ENCODE data around the gene CDADC1.

CDADC1 gene

GRCh38 chr13:49235856-49236431, 11.8 kb upstream of the CDADC1 start:
- DNase-seq (ENCODE audit: low spot score) = no peak
- no peak for TF ChIP-seq CTCF (IDR thresholded peaks at IDR 0.05)
- no peak overlapping the region for H3K4me3 ChIP-seq
- no peak overlapping the region for H3K27ac ChIP-seq

GRCh38 chr13:49238621-49239020, 9.1 kb upstream of the CDADC1 start:
- TF ChIP-seq CTCF (IDR thresholded peaks at IDR 0.05) = no peak
- H3K27ac ChIP-seq = no peak overlapping the region
- no peak for DNase-seq (ENCODE audit: low spot score)
- no peak overlapping the region for H3K4me3 ChIP-seq

- no peak overlapping the region for H3K4me3 ChIP-seq
- TF ChIP-seq CTCF (IDR thresholded peaks at IDR 0.05) = no peak
- no peak overlapping the region for H3K27ac ChIP-seq
- DNase-seq (ENCODE audit: low spot score) = no peak
Observed at GRCh38 chr13:49240017-49240416, 7.7 kb upstream of the CDADC1 start.

GRCh38 chr13:49241296-49241695, 6.4 kb upstream of the CDADC1 start:
- Histone ChIP-seq H3K4me3 (no peak overlapping the region), H3K27ac (no peak overlapping the region)
- no peak for DNase-seq (ENCODE audit: low spot score)
- no peak for TF ChIP-seq CTCF (IDR thresholded peaks at IDR 0.05)

GRCh38 chr13:49245101-49245500, 2.6 kb upstream of the CDADC1 start:
- DNase-seq (ENCODE audit: low spot score) = no peak
- no peak for TF ChIP-seq CTCF (IDR thresholded peaks at IDR 0.05)
- Histone ChIP-seq H3K27ac (no peak overlapping the region), H3K4me3 (no peak overlapping the region)

- peak overlapping the region; percentile 84 for H3K4me3 ChIP-seq
- peak overlapping the region; percentile 89 to 94 for H3K27ac ChIP-seq
- no peak for DNase-seq (ENCODE audit: low spot score)
- TF ChIP-seq CTCF (IDR thresholded peaks at IDR 0.05) = no peak
Observed at GRCh38 chr13:49246850-49247642, 679 bp upstream of the CDADC1 start.

GRCh38 chr13:49248622-49249002, 887 bp downstream of the CDADC1 start:
- H3K27ac ChIP-seq = peak overlapping the region; percentile 89 to 94
- H3K4me3 ChIP-seq = peak overlapping the region; percentile 84
- no peak for DNase-seq (ENCODE audit: low spot score)
- TF ChIP-seq CTCF (IDR thresholded peaks at IDR 0.05) = no peak

Measured in coronary artery (tissue), 2 donors.